ENCODE data around the gene HNRNPF. TPM values are rescaled to one million over a fixed set of nuclear protein-coding genes. Genes with fewer than 3 reads are reported as not detected.

Gene HNRNPF
- total RNA-seq, 1 donor from 2014 or later: 150 TPM

DNA sequence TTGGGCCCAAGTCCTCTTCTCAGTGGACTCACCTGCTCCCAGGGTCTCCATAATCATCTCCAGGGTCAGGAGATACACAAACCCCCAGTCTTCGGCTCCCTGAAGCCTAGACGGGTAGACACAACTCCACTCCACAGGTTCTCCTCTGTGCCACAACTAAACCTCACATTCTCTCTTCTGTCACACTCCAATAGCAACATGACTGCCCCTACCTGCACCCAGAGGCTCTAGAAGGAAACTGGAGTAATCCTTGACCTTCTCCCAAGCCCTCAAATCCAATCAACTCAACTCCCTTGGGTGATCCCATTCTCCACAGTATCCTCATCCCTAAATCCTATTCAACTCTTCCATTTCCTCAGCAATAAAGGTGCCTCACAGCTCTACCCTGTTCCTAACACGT lies 16.2 kb downstream of the HNRNPF start:
- Histone ChIP-seq H3K9me3 (no peaks in the 10 kb centered on the region), H3K4me1 (peaks cover 60% of the 10 kb centered on the region), H3K27me3 (no peaks in the 10 kb centered on the region), H3K4me3 (no peak overlapping the region), H3K27ac (no peak overlapping the region), H3K36me3 (peaks cover 0 to 56% of the 10 kb centered on the region in 2 donors)
- intact Hi-C loops (cut with DNase I): no loop called here
- TF ChIP-seq POLR2A (IDR thresholded peaks at IDR 0.05): no peak
- TF ChIP-seq, protein P1, sequence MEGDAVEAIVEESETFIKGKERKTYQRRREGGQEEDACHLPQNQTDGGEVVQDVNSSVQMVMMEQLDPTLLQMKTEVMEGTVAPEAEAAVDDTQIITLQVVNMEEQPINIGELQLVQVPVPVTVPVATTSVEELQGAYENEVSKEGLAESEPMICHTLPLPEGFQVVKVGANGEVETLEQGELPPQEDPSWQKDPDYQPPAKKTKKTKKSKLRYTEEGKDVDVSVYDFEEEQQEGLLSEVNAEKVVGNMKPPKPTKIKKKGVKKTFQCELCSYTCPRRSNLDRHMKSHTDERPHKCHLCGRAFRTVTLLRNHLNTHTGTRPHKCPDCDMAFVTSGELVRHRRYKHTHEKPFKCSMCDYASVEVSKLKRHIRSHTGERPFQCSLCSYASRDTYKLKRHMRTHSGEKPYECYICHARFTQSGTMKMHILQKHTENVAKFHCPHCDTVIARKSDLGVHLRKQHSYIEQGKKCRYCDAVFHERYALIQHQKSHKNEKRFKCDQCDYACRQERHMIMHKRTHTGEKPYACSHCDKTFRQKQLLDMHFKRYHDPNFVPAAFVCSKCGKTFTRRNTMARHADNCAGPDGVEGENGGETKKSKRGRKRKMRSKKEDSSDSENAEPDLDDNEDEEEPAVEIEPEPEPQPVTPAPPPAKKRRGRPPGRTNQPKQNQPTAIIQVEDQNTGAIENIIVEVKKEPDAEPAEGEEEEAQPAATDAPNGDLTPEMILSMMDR (IDR thresholded peaks at IDR 0.05): no peak
- DNase-seq (ENCODE audit: extremely low spot score in 2 of 2): no peak

GRCh38 chr10:43391496-43391895 lies 17.5 kb downstream of the HNRNPF start:
- no peak overlapping the region for H3K27ac ChIP-seq
- H3K27me3 ChIP-seq: no peaks in the 10 kb centered on the region
- TF ChIP-seq, protein P1 (IDR thresholded peaks at IDR 0.05): no peak
- no peak for TF ChIP-seq POLR2A (IDR thresholded peaks at IDR 0.05)
- no peak for TF ChIP-seq POLR2AphosphoS5 (IDR thresholded peaks at IDR 0.05; ENCODE audit: insufficient read depth in 1 of 2, low read depth in 1 of 2)
- no peaks in the 10 kb centered on the region for H3K9me3 ChIP-seq
- no peak overlapping the region for H3K4me3 ChIP-seq
- H3K4me1 ChIP-seq: peaks cover 56% of the 10 kb centered on the region
- no peak for DNase-seq (ENCODE audit: extremely low spot score in 2 of 2)
- intact Hi-C loops (cut with DNase I): no loop called here
- H3K36me3 ChIP-seq: peaks cover 0 to 68% of the 10 kb centered on the region in 2 donors

- H3K27me3 ChIP-seq: no peaks in the 10 kb centered on the region
- H3K4me3 ChIP-seq: no peak overlapping the region
- intact Hi-C loops (cut with DNase I): no loop called here
- no peak for DNase-seq (ENCODE audit: extremely low spot score in 2 of 2)
- H3K4me1 ChIP-seq: peaks cover 53% of the 10 kb centered on the region
- TF ChIP-seq POLR2AphosphoS5 (IDR thresholded peaks at IDR 0.05; ENCODE audit: insufficient read depth in 1 of 2, low read depth in 1 of 2): no peak
- TF ChIP-seq, protein P1 (IDR thresholded peaks at IDR 0.05): peak in 1 of 3 experiments; percentile 16
- TF ChIP-seq POLR2A (IDR thresholded peaks at IDR 0.05): no peak
- H3K27ac ChIP-seq: no peak overlapping the region
- H3K9me3 ChIP-seq: no peaks in the 10 kb centered on the region
- peaks cover 0 to 76% of the 10 kb centered on the region in 2 donors for H3K36me3 ChIP-seq
Observed at GRCh38 chr10:43390759-43391158, 18.2 kb downstream of the HNRNPF start.

GRCh38 chr10:43390333-43390732 lies 18.7 kb downstream of the HNRNPF start:
- peaks cover 49% of the 10 kb centered on the region for H3K4me1 ChIP-seq

DNA sequence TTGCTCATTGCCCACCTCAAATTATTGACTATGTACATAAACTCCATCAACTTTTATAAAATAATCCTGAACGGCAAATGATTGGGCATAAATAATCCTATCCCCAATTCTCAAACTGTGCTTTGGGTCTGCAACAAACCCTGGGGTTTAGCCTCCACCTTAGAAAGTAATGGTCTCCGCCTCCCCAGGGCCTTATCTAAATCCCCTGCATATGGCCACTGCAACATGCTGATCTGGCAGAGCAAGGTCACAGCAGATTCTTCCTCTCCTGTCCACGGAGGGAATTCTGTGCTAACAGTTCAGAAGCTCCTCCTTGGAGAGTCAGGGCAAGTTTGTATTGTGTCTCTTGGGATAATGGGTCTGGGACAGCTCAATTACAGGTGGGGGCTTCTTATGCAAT lies 19.1 kb downstream of the HNRNPF start:
- Histone ChIP-seq H3K27me3 (no peaks in the 10 kb centered on the region), H3K4me3 (no peak overlapping the region), H3K4me1 (peaks cover 44% of the 10 kb centered on the region), H3K36me3 (peaks cover 0 to 84% of the 10 kb centered on the region in 2 donors), H3K9me3 (no peaks in the 10 kb centered on the region), H3K27ac (no peak overlapping the region)
- DNase-seq (ENCODE audit: extremely low spot score in 2 of 2): no peak
- TF ChIP-seq POLR2A (IDR thresholded peaks at IDR 0.05): no peak
- TF ChIP-seq, protein P1 (IDR thresholded peaks at IDR 0.05): no peak
- TF ChIP-seq POLR2AphosphoS5 (IDR thresholded peaks at IDR 0.05; ENCODE audit: insufficient read depth in 1 of 2, low read depth in 1 of 2): no peak
- intact Hi-C loops (cut with DNase I): no loop called here

More at GRCh38 chr10:43390333-43390732, 18.7 kb downstream of the HNRNPF start:
- H3K9me3 ChIP-seq: no peaks in the 10 kb centered on the region
- no peaks in the 10 kb centered on the region for H3K27me3 ChIP-seq
- intact Hi-C loops (cut with DNase I): no loop called here
- H3K4me3 ChIP-seq: no peak overlapping the region
- no peak for DNase-seq (ENCODE audit: extremely low spot score in 2 of 2)
- no peak for TF ChIP-seq POLR2AphosphoS5 (IDR thresholded peaks at IDR 0.05; ENCODE audit: insufficient read depth in 1 of 2, low read depth in 1 of 2)
- TF ChIP-seq, protein P1 (IDR thresholded peaks at IDR 0.05): no peak
- TF ChIP-seq POLR2A (IDR thresholded peaks at IDR 0.05): no peak
- peaks cover 0 to 79% of the 10 kb centered on the region in 2 donors for H3K36me3 ChIP-seq
- H3K27ac ChIP-seq: no peak overlapping the region

Measured in vagina (tissue), 2 donors.